Measurements from ENCODE around the gene SGO1. TPM values are rescaled to one million over a fixed set of nuclear protein-coding genes. Genes with fewer than 3 reads are reported as not detected.

SGO1 gene
- total and polyA plus RNA-seq, 5 donors = 0.20 to 0.43 (median 0.24) TPM; not detected in 1

DNA sequence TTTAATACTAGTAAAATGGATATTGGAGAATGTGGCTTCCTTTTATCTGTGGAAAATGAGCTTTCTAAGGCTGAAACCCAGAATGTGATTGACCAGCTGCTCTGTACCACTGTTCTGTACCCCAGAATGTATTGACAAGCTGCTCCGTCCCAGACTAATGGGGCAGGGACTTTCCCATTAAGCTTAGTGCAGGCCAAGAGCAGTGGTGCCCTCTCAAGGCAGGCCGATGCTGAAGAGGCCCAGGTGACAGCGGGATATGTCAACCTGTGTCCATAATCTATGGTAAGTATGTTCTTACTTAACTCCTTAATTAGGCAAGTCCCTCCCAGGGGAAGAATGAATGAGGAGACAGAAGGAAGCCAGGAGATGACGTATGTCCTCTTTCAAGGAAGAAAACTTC lies 31.1 kb downstream of the SGO1 start:
- Histone ChIP-seq H3K27ac (ENCODE audit: low read length) (no peak overlapping the region), H3K27me3 (ENCODE audit: control insufficient read depth, insufficient read depth) (no peaks in the 10 kb centered on the region), H3K9me3 (ENCODE audit: control insufficient read depth, low read length) (no peaks in the 10 kb centered on the region), H3K4me1 (ENCODE audit: control insufficient read depth, insufficient read depth, low read length) (no peaks in the 10 kb centered on the region), H3K4me3 (ENCODE audit: low read length) (no peak overlapping the region)
- intact Hi-C loops (cut with DNase I) = no loop called here
- WGBS = 92% methylated on average over 4 of the region's 4 CpGs
- no peak for ATAC-seq
- DNase-seq = no peak

DNA sequence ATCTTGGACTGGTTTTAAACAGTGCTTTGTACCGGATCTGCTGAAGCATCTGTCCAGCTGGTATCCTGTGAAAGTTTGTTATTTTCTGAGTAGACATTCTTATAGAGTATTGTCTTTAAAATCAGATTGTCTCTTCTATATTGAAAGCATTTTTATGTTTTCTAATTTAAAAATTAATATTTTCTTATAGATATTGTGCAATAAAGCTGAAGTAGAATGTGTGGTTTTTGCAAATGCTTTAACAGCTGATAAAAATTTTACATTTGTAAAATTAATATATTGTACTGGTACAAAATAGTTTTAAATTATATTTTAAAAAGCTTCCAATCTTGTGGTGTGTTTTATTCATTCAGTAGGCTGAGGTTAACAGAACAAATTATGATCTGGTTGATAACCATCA lies 31.9 kb downstream of the SGO1 start:
- no peaks in the 10 kb centered on the region for H3K27me3 ChIP-seq (ENCODE audit: control insufficient read depth, insufficient read depth)
- ATAC-seq = no peak
- no peak overlapping the region for H3K4me3 ChIP-seq (ENCODE audit: low read length)
- no peak for DNase-seq
- H3K9me3 ChIP-seq (ENCODE audit: control insufficient read depth, low read length) = no peaks in the 10 kb centered on the region
- no peaks in the 10 kb centered on the region for H3K4me1 ChIP-seq (ENCODE audit: control insufficient read depth, insufficient read depth, low read length)
- no peak overlapping the region for H3K27ac ChIP-seq (ENCODE audit: low read length)
- intact Hi-C loops (cut with DNase I) = no loop called here
- WGBS = 100% methylated on average over 1 of the region's 1 CpG

DNA sequence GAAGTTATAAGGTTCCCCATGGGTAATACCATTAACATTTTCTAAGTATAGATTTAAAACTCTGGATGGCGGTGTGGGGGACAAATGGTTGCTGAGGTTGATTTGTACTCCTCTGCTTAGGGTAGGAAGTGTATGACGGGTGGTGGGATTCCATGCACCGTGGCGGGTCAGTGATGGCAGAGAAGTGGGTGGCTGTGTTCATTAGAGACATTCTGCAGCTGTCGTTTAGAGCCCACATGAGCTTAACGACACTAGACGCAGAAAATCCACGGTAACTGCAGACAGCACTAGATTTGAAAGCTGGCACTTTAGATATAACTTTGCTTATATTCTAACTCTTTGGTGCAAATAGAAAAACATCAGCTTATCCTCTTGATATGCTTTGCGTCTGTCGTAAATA lies 37.5 kb downstream of the SGO1 start:
- DNase-seq (no peak), ATAC-seq (no peak)
- H3K27ac ChIP-seq (ENCODE audit: low read length) = no peak overlapping the region
- intact Hi-C loops (cut with DNase I) = loop anchor here in 1 of 4 donors (10.0 kb wide), 1 partner anchor 194 kb away; no protein-coding TSS in a partner anchor
- H3K4me1 ChIP-seq (ENCODE audit: control insufficient read depth, insufficient read depth, low read length) = no peaks in the 10 kb centered on the region
- H3K4me3 ChIP-seq (ENCODE audit: low read length) = no peak overlapping the region
- H3K27me3 ChIP-seq (ENCODE audit: control insufficient read depth, insufficient read depth) = no peaks in the 10 kb centered on the region
- H3K9me3 ChIP-seq (ENCODE audit: control insufficient read depth, low read length) = no peaks in the 10 kb centered on the region
- WGBS = 91% methylated on average over 10 of the region's 10 CpGs

DNA sequence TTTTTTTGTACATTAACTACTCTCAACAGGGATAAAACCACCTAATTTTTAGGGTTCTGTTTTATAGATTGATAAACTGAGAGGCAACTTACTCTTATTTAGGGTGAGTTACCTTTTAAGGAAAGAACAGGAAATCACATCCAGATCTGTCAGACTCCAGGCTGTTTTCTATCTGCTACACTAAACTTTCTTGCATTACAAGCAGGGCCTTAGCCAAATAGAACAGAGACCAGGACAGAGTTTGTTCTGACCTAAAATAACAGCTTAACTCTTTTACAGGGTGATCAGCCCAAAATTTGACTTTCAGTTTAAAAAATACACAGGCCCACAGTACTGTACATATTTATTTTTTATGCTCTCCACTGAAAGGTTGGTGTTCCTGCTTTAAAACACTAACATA lies 38.6 kb downstream of the SGO1 start:
- Histone ChIP-seq H3K27ac (ENCODE audit: low read length) (no peak overlapping the region), H3K4me1 (ENCODE audit: control insufficient read depth, insufficient read depth, low read length) (no peaks in the 10 kb centered on the region), H3K27me3 (ENCODE audit: control insufficient read depth, insufficient read depth) (no peaks in the 10 kb centered on the region), H3K9me3 (ENCODE audit: control insufficient read depth, low read length) (no peaks in the 10 kb centered on the region), H3K4me3 (ENCODE audit: low read length) (no peak overlapping the region)
- ATAC-seq (no peak), DNase-seq (no peak)
- intact Hi-C loops (cut with DNase I) = loop anchor here in 1 of 4 donors (10.0 kb wide), 1 partner anchor 193 kb away; no protein-coding TSS in a partner anchor

DNA sequence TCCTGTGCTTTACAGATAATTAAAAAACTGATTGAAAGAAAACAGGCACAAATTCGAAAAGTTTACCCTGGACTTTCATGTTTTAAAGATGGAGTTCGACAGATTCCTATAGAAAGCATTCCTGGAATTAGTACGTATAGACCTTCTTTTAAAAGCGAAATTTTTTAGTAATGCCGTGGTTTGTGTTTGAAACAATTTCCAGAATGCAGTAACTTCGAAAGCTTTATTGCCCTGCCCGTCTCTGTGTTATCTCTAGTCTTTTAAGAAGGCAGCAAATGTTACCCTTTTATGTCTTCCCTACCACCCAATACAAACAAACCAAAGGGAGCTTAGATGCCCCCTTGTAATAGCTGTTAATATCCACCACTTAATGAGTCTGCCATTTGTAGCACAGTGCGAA lies 39.7 kb downstream of the SGO1 start:
- Histone ChIP-seq H3K27ac (ENCODE audit: low read length) (no peak overlapping the region), H3K27me3 (ENCODE audit: control insufficient read depth, insufficient read depth) (no peaks in the 10 kb centered on the region), H3K9me3 (ENCODE audit: control insufficient read depth, low read length) (no peaks in the 10 kb centered on the region), H3K4me1 (ENCODE audit: control insufficient read depth, insufficient read depth, low read length) (no peaks in the 10 kb centered on the region), H3K4me3 (ENCODE audit: low read length) (no peak overlapping the region)
- 93% methylated on average over 8 of the region's 8 CpGs for WGBS
- DNase-seq (no peak), ATAC-seq (no peak)
- intact Hi-C loops (cut with DNase I) = loop anchor here in 1 of 4 donors (10.0 kb wide), 1 partner anchor 192 kb away; no protein-coding TSS in a partner anchor

DNA sequence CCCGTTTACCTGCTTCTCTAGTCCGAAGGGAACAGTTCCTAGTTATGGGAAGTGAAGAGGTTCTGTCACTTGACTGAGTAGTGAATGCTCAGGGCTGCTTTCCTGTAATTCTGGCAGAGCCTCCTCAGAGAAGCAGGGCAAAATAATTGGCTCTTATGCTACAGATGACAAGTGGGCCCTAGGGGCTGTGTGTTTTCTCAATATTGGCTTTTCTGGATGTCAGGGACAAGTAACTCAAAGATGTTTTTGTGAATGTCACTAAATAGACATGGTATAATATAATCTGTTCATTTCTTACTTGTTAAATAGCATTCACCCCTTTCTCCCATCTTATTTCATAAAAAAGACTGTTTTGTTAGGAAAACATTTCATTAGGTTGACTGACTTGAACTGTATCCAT lies 40.1 kb downstream of the SGO1 start:
- H3K9me3 ChIP-seq (ENCODE audit: control insufficient read depth, low read length) = no peaks in the 10 kb centered on the region
- WGBS = 85% methylated on average over 2 of the region's 2 CpGs
- no peaks in the 10 kb centered on the region for H3K27me3 ChIP-seq (ENCODE audit: control insufficient read depth, insufficient read depth)
- H3K27ac ChIP-seq (ENCODE audit: low read length) = no peak overlapping the region
- no peak for DNase-seq
- no peaks in the 10 kb centered on the region for H3K4me1 ChIP-seq (ENCODE audit: control insufficient read depth, insufficient read depth, low read length)
- no peak for ATAC-seq
- intact Hi-C loops (cut with DNase I) = loop anchor here in 1 of 4 donors (10.0 kb wide), 1 partner anchor 191 kb away; no protein-coding TSS in a partner anchor
- H3K4me3 ChIP-seq (ENCODE audit: low read length) = no peak overlapping the region

DNA sequence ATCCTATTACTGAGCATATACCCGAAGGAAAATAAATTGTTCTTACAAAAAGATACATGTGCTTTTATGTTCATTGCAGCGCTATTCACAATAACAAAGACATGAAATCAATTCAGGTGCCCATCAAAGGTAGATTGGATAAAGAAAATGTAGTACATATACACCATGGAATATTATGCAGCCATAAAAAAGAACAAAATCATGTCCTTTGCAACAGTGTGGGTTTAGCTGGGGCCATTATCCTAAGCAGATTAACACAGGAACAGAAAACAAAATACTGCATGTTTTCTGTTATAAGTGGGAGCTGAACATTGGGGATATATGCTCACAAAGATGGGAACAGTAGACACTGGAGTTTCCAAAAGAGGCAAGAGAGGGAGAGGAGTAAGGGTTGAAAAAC lies 42.5 kb downstream of the SGO1 start:
- 98% methylated on average over 2 of the region's 2 CpGs for WGBS
- intact Hi-C loops (cut with DNase I) = loop anchor here in 1 of 4 donors (10.0 kb wide), 1 partner anchor 189 kb away; no protein-coding TSS in a partner anchor
- ATAC-seq = no peak
- DNase-seq = no peak
- Histone ChIP-seq H3K4me1 (ENCODE audit: control insufficient read depth, insufficient read depth, low read length) (no peaks in the 10 kb centered on the region), H3K27me3 (ENCODE audit: control insufficient read depth, insufficient read depth) (no peaks in the 10 kb centered on the region), H3K9me3 (ENCODE audit: control insufficient read depth, low read length) (no peaks in the 10 kb centered on the region), H3K4me3 (ENCODE audit: low read length) (no peak overlapping the region), H3K27ac (ENCODE audit: low read length) (no peak overlapping the region)

DNA sequence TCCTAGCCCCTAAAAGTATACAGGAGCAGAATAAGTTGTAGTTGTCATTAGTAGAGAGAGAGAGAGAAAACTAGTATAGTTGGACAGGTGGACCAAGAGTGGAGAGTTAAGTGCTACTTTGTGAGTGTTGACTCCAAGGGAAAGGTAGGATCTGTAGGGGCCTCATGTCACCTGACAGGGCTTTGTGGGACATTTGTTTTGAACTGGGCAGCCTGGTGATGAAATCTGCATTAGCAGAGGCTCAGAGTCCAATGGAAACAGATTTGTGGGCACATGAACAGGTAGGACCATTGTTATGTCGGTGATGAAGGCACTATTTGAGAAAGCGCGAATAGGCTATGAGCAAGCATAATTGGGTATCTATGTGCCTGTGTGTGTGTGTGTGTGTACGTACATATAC lies 43.5 kb downstream of the SGO1 start:
- no peaks in the 10 kb centered on the region for H3K4me1 ChIP-seq (ENCODE audit: control insufficient read depth, insufficient read depth, low read length)
- ATAC-seq (no peak), DNase-seq (no peak)
- no peaks in the 10 kb centered on the region for H3K27me3 ChIP-seq (ENCODE audit: control insufficient read depth, insufficient read depth)
- no peaks in the 10 kb centered on the region for H3K9me3 ChIP-seq (ENCODE audit: control insufficient read depth, low read length)
- 99% methylated on average over 4 of the region's 4 CpGs for WGBS
- H3K4me3 ChIP-seq (ENCODE audit: low read length) = no peak overlapping the region
- intact Hi-C loops (cut with DNase I) = loop anchor here in 1 of 4 donors (10.0 kb wide), 1 partner anchor 188 kb away; no protein-coding TSS in a partner anchor
- H3K27ac ChIP-seq (ENCODE audit: low read length) = no peak overlapping the region

DNA sequence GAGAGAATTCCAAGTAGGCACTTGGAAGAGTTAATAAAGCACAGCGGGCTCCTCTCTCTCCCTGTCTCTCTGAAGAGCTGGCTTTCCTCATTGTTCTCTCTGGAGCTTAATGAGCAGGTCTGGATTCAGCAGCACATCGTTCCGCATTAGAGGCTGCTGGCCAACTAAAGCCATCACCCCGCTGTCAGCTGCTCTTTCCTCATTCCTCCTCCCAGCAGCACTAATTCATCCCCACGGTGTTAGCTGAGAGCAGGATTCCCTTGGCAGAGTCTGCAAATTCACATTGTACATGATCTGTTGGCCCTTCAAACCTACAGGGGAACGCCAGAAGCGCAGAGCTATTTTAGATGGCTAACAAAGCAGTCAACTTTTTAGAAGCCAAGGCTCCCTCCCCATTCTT lies 44.2 kb downstream of the SGO1 start:
- Histone ChIP-seq H3K4me1 (ENCODE audit: control insufficient read depth, insufficient read depth, low read length) (no peaks in the 10 kb centered on the region), H3K9me3 (ENCODE audit: control insufficient read depth, low read length) (no peaks in the 10 kb centered on the region), H3K27ac (ENCODE audit: low read length) (peak overlapping the region; percentile 72), H3K4me3 (ENCODE audit: low read length) (no peak overlapping the region), H3K27me3 (ENCODE audit: control insufficient read depth, insufficient read depth) (no peaks in the 10 kb centered on the region)
- 29% methylated on average over 7 of the region's 7 CpGs for WGBS
- peak; percentile 29 to 71 (median 59) for DNase-seq
- ATAC-seq = peak; percentile 90 to 96
- intact Hi-C loops (cut with DNase I) = loop anchor here in 1 of 4 donors (10.0 kb wide), 1 partner anchor 187 kb away; no protein-coding TSS in a partner anchor

DNA sequence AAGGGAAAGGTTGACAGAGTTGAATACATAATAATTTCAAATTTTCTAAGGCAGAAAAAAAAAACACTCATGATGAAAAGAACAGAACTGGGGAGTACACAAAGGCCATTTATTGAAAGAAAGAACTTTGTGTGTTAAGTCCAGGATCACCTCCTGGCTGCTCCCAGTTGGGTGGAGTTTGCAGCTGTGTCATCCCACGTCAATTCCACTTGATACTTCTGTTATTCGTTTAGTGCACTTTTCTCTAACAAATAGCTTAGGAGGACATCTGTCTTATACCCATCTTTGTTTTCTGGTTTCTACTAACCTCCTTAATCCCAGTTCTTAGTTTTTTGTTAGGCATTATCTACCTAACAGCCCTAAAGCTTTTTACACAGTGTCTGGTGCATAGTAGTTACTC lies 44.7 kb downstream of the SGO1 start:
- H3K4me1 ChIP-seq (ENCODE audit: control insufficient read depth, insufficient read depth, low read length) = no peaks in the 10 kb centered on the region
- H3K4me3 ChIP-seq (ENCODE audit: low read length) = no peak overlapping the region
- ATAC-seq (peak in 1 of 2 donors; percentile 23), DNase-seq (no peak)
- no peaks in the 10 kb centered on the region for H3K27me3 ChIP-seq (ENCODE audit: control insufficient read depth, insufficient read depth)
- WGBS = 42% methylated on average over 2 of the region's 2 CpGs
- intact Hi-C loops (cut with DNase I) = loop anchor here in 1 of 4 donors (10.0 kb wide), 1 partner anchor 187 kb away; no protein-coding TSS in a partner anchor
- no peaks in the 10 kb centered on the region for H3K9me3 ChIP-seq (ENCODE audit: control insufficient read depth, low read length)
- H3K27ac ChIP-seq (ENCODE audit: low read length) = no peak overlapping the region

DNA sequence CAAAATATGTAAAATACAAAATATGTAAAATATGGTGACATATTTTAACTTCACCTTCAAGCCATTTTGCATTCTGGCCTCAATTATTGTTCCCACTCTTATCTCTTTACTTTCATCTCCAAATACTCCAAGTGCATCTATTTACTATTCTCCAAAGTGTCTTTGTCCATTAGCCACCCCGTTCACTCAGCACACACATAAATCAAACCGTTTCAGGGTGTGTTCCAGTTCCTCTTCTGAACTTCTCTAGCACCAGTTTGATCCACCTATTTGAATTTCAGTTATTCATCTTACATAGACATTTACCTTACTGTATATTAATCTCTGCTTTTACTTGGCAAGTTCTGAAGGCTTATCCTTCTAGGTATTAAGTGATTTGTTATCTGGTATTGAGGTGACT lies 45.1 kb downstream of the SGO1 start:
- ATAC-seq (no peak), DNase-seq (no peak)
- H3K9me3 ChIP-seq (ENCODE audit: control insufficient read depth, low read length) = no peaks in the 10 kb centered on the region
- H3K27ac ChIP-seq (ENCODE audit: low read length) = no peak overlapping the region
- H3K27me3 ChIP-seq (ENCODE audit: control insufficient read depth, insufficient read depth) = no peaks in the 10 kb centered on the region
- H3K4me1 ChIP-seq (ENCODE audit: control insufficient read depth, insufficient read depth, low read length) = no peaks in the 10 kb centered on the region
- no peak overlapping the region for H3K4me3 ChIP-seq (ENCODE audit: low read length)
- intact Hi-C loops (cut with DNase I) = loop anchor here in 1 of 4 donors (10.0 kb wide), 1 partner anchor 186 kb away; no protein-coding TSS in a partner anchor
- 82% methylated on average over 2 of the region's 2 CpGs for WGBS

DNA sequence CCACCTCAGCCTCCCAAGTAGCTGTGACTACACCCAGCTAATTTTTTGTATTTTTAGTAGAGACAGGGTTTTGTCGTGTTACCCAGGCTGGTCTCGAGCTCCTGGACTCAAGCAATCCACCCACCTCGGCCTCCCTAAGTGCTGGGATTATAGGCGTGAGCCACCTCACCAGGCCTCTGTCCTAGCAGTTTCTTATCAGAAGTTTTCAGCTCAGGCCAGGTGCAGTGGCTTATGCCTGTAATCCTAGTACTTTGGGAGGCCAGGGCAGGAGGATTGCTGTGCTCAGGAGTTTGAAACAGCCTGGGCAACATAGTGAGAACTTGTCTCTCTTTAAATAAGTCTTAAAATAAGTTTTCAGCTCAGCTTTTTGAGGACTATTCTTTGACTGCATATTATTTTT lies 48.4 kb downstream of the SGO1 start:
- intact Hi-C loops (cut with DNase I) = no loop called here

More for the DNA sequence above, 48.4 kb downstream of the SGO1 start:
- DNase-seq = no peak
- no peak for ATAC-seq
- Histone ChIP-seq H3K27me3 (ENCODE audit: control insufficient read depth, insufficient read depth) (no peaks in the 10 kb centered on the region), H3K9me3 (ENCODE audit: control insufficient read depth, low read length) (no peaks in the 10 kb centered on the region), H3K4me3 (ENCODE audit: low read length) (no peak overlapping the region), H3K27ac (ENCODE audit: low read length) (no peak overlapping the region), H3K4me1 (ENCODE audit: control insufficient read depth, insufficient read depth, low read length) (no peaks in the 10 kb centered on the region)
- 77% methylated on average over 4 of the region's 4 CpGs for WGBS

Measured in right cardiac atrium (tissue), 5 donors.